Psoas muscle (tissue), 8 donors: ENCODE measurements around the gene HAGH. TPM values are rescaled to one million over a fixed set of nuclear protein-coding genes. Genes with fewer than 3 reads are reported as not detected.

Experiments used
- ATAC-seq, 4 donors: fragments of 200-7000 bp; cut with Tn5 transposase; one replicate each; pipeline ENCODE4 v1.9.1; 2020; ENCODE audit warnings: moderate library complexity in 3 of 4, mild to moderate bottlenecking in 2 of 4
- DNase-seq, 2 donors: peaks; one replicate each; pipeline ENCODE4 v3.0.0-alpha.2; 2020
- H3K27ac ChIP-seq: fragments of 200-600 bp; one replicate; pipeline ENCODE4 v1.8.0; 2022
- H3K27me3 ChIP-seq, 3 donors: fragments of 200-600 bp in 1 of 3; one replicate each; pipeline versions ENCODE4 v1.6.1 to v1.8.0; 2013 to 2022; ENCODE audit warnings: low read length in 2 of 3, mild to moderate bottlenecking in 2 of 3, moderate library complexity in 1 of 3; ENCODE audit not compliant: insufficient read depth in 3 of 3
- H3K36me3 ChIP-seq, 2 donors: fragments of 200-600 bp in 1 of 2; one replicate each; pipeline versions ENCODE4 v1.6.1 to v1.8.0; 2013 to 2022; ENCODE audit warnings: low read depth in 1 of 2, mild to moderate bottlenecking in 1 of 2, moderate library complexity in 1 of 2; ENCODE audit not compliant: insufficient read depth in 1 of 2
- H3K4me1 ChIP-seq: fragments of 200-600 bp; one replicate; pipeline ENCODE4 v1.8.0; 2022
- H3K4me3 ChIP-seq: fragments of 200-600 bp; one replicate; pipeline ENCODE4 v1.8.0; 2022; ENCODE audit warnings: mild to moderate bottlenecking
- H3K9me3 ChIP-seq: fragments of 200-600 bp; one replicate; pipeline ENCODE4 v1.8.0; 2022
- CTCF ChIP-seq: fragments of 200-600 bp; IDR thresholded peaks from one replicate; pipeline ENCODE4 v1.8.0; 2022; ENCODE audit warnings: antibody characterized with exemption
- WGBS, 3 donors: extraction: QIAGEN DNeasy Blood & Tissue Kit; methylation state at CpG; one replicate each; pipeline versions ENCODE4 v1.1.6 to v1.1.7; 2013; 5-methylcytosine and 5-hydroxymethylcytosine counted together
- intact Hi-C, 2 donors: fragments of 100-400 bp; cut with DNase I; formaldehyde crosslinking; loops; one replicate each; pipeline versions ENCODE4 v1.11.0 to v1.14.2; 2022
- polyA plus RNA-seq, 3 donors: library from polyadenylated mRNA; stranded (reverse); fragments of 200-250 nt; gene quantifications; one replicate each; pipeline ENCODE4 v1.2.3, GENCODE V29; 2013
- total RNA-seq, 4 donors: library from RNA; stranded (reverse); fragmentation: NEBNext Ultra II Directional in 2 of 4; extraction: Animal tissue kit (Norgen Biotek cat#: 25700) in 2 of 4; gene quantifications; one replicate each; pipeline versions ENCODE4 v1.2.1 to v1.2.4, GENCODE V29; 2021 to 2023
- donor health status: healthy with polysubstance abuse.
- donor health status: DM: no; HTN: no; CAD: no; lungs with moderate emphysema.
- donor health status: Bipolar disorder and iron deficiency.
- donor health status: healthy.
- donor health status: DM: yes; HTN: yes; CAD: no.
- donor health status: DM: no; HTN: no; CAD: no.
- donor health status: DM: no; HTN: no; CAD: no.
- donor health status: DM: yes; HTN: yes; CAD: no.

HAGH gene
- total and polyA plus RNA-seq, 7 donors, result 112 to 277 (median 160) TPM

DNA sequence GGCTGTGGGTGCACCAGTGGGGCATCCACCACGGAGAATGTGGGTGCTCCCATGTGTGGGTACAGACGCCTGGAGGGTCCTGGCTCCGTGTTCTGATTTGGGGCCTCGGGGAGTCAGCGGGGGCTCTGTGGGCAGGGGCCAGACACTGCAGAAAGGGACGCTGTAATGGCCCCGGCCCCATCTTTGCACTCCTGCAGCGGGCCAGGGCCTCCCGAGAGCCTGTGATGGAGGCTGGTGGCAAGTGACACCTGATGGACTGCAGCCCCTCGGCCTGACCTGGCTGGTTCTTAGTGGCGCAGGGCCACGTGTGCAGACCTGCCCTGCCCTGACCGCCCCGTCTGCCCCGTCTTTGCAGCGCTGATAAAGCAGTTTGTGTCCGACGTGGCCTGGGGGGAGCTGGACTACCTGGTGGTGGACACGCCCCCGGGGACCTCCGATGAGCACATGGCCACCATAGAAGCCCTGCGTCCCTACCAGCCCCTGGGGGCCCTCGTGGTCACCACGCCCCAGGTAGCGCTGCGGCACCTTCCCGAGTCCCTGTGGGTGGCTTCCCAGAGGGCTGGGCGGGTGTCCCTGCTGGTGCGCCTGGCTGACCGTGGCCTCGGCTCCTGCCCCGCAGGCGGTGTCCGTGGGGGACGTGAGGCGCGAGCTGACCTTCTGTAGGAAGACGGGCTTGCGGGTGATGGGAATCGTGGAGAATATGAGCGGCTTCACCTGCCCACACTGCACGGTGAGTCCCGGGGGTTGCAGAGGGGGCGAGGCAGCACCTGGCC, 39.1 kb downstream of the HAGH start:
- no peak for ATAC-seq
- intact Hi-C loops, result no loop called here

GRCh38 chr16:1787056-1787321, 39.6 kb downstream of the HAGH start:
- intact Hi-C loops, result no loop called here
- H3K27ac ChIP-seq, result no peak overlapping the region
- H3K27me3 ChIP-seq, result no peaks in the 10 kb centered on the region
- no peak for TF ChIP-seq CTCF
- H3K36me3 ChIP-seq, result peaks cover 0 to 55% of the 10 kb centered on the region in 2 donors
- ATAC-seq (no peak), DNase-seq (no peak)
- H3K9me3 ChIP-seq, result no peaks in the 10 kb centered on the region
- H3K4me1 ChIP-seq, result peaks cover 12% of the 10 kb centered on the region
- H3K4me3 ChIP-seq, result no peak overlapping the region
- 87 to 90% (median 90%) methylated on average over 6 of the region's 6 CpGs for WGBS, 3 donors

More for the DNA sequence above, 39.1 kb downstream of the HAGH start:
- no peak overlapping the region for H3K4me3 ChIP-seq
- peaks cover 0 to 57% of the 10 kb centered on the region in 2 donors for H3K36me3 ChIP-seq
- WGBS, 3 donors, result 88 to 93% (median 90%) methylated on average over 42 to 44 of the region's 44 CpGs
- peak in 1 of 2 donors; percentile 16 for DNase-seq
- H3K9me3 ChIP-seq, result no peaks in the 10 kb centered on the region
- H3K4me1 ChIP-seq, result peaks cover 12% of the 10 kb centered on the region
- H3K27me3 ChIP-seq, result no peaks in the 10 kb centered on the region
- no peak for TF ChIP-seq CTCF
- no peak overlapping the region for H3K27ac ChIP-seq

GRCh38 chr16:1786242-1787055, 40.2 kb downstream of the HAGH start:
- no peak overlapping the region for H3K4me3 ChIP-seq
- 87 to 88% (median 88%) methylated on average over 42 to 51 of the region's 51 CpGs for WGBS, 3 donors
- peaks cover 0 to 52% of the 10 kb centered on the region in 2 donors for H3K36me3 ChIP-seq

DNA sequence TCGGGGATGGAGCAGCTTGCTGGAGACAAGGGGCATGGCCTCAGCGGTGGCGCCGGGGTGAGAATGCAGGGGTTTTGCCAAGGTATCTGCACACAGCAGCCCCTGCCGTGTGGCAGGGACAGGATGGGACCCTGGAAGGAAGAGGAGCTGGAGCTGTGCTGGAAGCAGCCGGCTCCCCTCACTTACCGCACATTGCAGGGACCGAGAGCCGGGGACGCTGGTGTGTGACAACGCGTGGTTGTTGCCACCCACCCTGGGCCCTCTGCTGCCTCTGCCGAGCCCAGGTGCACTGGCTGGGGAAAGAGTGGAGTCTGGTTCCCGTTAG, 40.8 kb downstream of the HAGH start:
- H3K4me1 ChIP-seq, result peaks cover 22% of the 10 kb centered on the region
- no peaks in the 10 kb centered on the region for H3K9me3 ChIP-seq
- peaks cover 0 to 50% of the 10 kb centered on the region in 2 donors for H3K36me3 ChIP-seq
- H3K27me3 ChIP-seq, result no peaks in the 10 kb centered on the region
- peak; percentile 10 to 53 for DNase-seq
- no peak for TF ChIP-seq CTCF
- H3K4me3 ChIP-seq, result no peak overlapping the region
- intact Hi-C loops, result no loop called here
- H3K27ac ChIP-seq, result no peak overlapping the region
- no peak for ATAC-seq
- 83 to 88% (median 83%) methylated on average over 14 of the region's 14 CpGs for WGBS, 3 donors

More at GRCh38 chr16:1786242-1787055, 40.2 kb downstream of the HAGH start:
- Histone ChIP-seq H3K27me3 (no peaks in the 10 kb centered on the region), H3K9me3 (no peaks in the 10 kb centered on the region), H3K4me1 (peaks cover 16% of the 10 kb centered on the region), H3K27ac (no peak overlapping the region)
- ATAC-seq (no peak), DNase-seq (peak in 1 of 2 donors; percentile 22)
- TF ChIP-seq CTCF, result no peak
- intact Hi-C loops, result no loop called here
